T-helper 1 cell treated with Interleukin-12 subunit alpha and Interleukin-12 subunit beta and Interleukin-4 antibody, amounts not matched to agents 30 ng/mL and 1 ng/mL, for 36 hours (primary cell): Measurements from ENCODE around the gene NUP133. TPM values are rescaled to one million over a fixed set of nuclear protein-coding genes. Genes with fewer than 3 reads are reported as not detected.

Experiments used
- intact Hi-C: fragments of 100-400 bp; cut with micrococcal nuclease; formaldehyde crosslinking; loops from one replicate; pipeline ENCODE4 v1.15.1; 2024
- total RNA-seq: library from RNA; stranded (reverse); gene quantifications from 2 replicates; pipeline ENCODE4 v1.2.3, GENCODE V29; 2022

The NUP133 gene
- total RNA-seq, 1 donor from 2014 or later: 37.5 TPM

DNA sequence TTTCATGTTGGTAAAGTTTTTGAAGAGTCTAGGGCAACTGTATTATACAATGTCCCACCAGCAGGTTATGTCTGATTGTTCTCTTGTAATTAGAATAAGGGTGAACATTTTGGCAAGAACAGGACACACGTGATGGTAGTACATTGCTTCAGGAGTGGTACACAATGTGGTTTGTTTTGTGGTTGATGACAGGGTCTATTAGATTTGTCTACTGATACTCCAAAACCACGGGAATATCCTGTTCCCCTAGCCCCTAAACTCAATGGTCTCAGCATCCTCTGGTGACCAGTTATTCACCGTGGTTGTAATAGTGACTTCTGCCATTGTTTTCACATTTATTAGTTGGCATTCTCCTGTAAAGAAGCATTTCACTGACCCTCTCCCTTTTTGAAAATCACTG lies 52.1 kb downstream of the NUP133 start:
- intact Hi-C loops: no loop called here

GRCh38 chr1:229454056-229454455 lies 54.1 kb downstream of the NUP133 start:
- intact Hi-C loops: no loop called here

DNA sequence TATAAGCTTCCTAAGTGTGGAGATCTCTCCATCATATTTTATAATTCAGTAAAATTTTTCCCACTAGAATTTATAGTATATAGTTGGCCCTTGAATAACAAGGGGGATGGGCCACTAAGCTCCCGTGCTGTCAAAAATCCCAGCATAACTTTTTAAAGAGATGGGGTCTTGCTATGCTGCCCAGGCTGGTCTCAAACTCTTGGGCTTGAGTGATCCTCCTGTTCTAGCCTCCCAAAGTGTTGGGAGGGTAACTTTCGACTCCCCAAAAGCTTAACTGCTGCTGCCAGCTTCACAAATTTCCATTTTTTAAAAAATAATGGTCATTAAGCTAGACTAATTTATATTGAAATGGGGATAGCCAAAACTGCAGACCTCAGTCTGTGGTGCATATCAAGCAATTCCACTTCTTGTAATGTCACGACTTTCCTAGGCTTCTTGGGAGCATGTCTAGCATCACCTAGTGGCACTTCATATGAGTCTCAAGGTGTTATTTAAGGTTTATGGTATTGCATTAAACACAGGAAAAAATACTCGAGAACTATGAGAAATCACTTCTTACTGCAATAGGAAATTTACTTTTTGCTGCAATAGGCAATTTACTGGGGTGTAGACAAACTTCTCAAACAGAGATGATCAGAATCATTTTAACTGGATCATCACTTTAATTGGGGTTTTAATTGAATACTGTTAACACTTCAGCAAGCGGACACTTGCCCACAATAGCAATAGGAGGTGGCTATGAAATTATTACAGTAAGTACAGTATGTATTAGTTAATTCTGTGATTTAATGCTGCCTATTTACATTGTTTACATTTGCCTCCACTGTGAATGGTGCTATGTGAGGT lies 55.0 kb downstream of the NUP133 start:
- intact Hi-C loops: loop anchor here (1.0 kb wide), 1 partner anchor 195 kb away; no protein-coding TSS in a partner anchor

- intact Hi-C loops: no loop called here
Observed at GRCh38 chr1:229448845-229449244, 59.3 kb downstream of the NUP133 start.

DNA sequence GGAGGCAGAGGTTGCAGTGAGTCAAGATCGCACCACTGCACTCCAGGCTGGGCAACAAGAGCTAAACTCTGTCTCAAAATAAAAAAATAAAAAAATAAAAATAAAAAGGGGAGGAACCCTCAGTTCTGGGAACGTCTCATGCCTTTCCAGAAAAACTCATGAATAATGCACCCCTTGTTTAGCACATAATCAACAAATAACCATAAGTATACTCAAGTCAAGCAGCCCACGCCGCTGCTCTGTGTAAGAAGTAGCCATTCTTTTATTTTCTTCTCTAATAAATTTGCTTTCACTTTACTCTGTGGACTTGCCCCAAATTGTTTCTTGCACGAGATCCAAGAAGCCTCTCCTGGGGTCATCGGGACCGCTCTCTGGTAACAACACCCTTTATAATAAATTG lies 59.8 kb downstream of the NUP133 start:
- intact Hi-C loops: no loop called here

DNA sequence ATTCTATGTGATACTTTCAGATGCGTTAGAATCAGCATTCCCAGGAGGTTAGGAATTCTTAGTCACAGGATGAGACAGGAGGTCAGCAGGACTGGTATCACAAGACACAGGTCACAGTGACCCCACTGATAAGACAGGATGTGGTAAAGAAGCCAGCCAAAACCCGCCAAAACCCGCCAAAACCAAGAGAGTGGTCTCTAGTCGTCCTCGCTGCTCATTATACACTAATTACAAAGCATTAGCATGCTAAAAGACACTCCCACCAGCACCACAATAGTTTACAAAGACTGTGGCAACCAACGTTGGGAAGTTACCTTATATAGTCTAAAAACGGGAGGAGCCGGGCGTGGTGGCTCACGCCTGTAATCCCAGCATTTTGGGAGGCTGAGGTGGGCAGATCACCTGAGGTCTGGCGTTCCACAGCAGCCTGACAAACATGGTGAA lies 60.3 kb downstream of the NUP133 start:
- intact Hi-C loops: no loop called here

DNA sequence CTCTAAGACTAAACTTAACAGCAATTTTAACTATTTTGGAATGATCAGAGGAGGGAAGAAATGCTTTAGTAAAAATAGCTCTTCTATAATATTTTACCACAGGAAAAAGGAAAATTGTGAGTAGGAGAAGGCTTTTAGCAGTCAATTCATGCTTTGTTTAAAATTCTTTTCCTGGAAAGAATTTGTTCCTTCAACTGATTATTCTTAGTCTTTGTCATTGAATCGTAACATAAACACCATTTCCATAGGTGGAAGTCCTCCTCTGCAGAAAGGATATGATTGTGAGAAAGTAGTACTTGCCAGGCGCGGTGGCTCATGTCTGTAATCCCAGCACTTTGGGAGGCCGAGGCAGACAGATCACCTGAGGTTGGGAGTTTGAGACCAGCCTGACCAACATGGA lies 62.3 kb downstream of the NUP133 start:
- intact Hi-C loops: no loop called here

- intact Hi-C loops: loop anchor here (1.0 to 5.0 kb wide), 8 partner anchors 68 to 647 kb away; partner anchors contain the start of genes CCSAP, NUP133 and RAB4A
Observed at GRCh38 chr1:229440851-229441537, 67.1 kb downstream of the NUP133 start.

DNA sequence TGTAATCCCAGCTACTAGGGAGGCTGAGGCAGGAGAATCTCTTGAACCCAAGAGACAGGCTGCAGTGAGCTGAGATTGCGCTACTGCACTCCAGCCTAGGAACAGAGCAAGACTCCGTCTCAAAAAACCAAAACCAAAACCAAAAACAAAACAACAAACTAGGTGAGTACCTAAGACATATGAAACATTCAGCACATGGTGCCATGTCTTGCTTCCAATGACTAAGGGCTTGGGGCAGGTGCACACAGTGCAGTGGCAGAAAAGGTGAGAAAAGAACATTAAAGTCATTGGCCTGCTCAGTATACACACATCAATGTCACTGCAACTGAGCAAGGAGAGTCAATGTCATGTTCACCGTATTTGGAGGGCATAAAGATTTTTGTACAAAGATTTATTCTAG lies 70.1 kb downstream of the NUP133 start:
- intact Hi-C loops: no loop called here

- intact Hi-C loops: no loop called here
Observed at GRCh38 chr1:229437443-229437842, 70.7 kb downstream of the NUP133 start.

- intact Hi-C loops: loop anchor here (1.0 kb wide), 1 partner anchor 93 kb away; the partner anchor contains the start of gene CCSAP
Observed at GRCh38 chr1:229436201-229436600, 71.9 kb downstream of the NUP133 start.

- intact Hi-C loops: no loop called here
Observed at GRCh38 chr1:229434641-229435051, 73.5 kb downstream of the NUP133 start.

DNA sequence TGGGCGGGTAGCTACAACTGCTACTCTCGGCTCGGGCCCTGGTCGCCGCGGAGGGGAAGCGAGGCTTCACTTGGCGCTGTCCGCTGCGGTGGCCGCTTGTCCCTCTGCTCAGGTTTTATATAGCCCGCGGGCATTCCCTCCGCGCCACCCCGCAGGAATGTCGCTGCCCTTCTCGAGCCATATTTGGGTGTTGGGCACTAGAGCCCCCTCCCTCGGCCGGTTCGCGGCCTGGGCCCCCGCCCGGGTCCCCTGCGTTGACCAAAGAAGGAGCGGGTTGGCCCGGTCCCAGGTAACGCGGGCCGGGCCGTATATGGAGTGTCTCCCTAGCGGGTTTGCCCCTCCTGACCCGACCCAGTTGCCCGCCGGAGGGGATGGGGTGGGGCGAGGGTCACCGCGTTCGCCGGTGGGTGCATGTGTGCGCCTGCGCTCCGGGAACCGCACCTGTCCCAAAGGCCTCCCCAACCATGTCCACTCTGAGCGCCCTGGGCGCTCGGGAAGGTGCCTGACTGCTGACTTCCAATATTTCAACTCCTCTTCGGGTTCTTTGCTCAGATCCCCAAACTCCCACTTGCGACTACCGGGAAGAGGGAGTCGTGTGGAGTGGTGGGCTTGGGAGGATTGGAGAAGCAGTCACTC lies 74.0 kb downstream of the NUP133 start, which contains the start of gene ACTA1:
ACTA1 (minus strand) TSS at position 90 of the 636 bp plus-strand sequence. CDS start 979 bp downstream, outside the sequence.
- intact Hi-C loops: no loop called here

- intact Hi-C loops: no loop called here
Observed at GRCh38 chr1:229433364-229434004, 74.7 kb downstream of the NUP133 start.

DNA sequence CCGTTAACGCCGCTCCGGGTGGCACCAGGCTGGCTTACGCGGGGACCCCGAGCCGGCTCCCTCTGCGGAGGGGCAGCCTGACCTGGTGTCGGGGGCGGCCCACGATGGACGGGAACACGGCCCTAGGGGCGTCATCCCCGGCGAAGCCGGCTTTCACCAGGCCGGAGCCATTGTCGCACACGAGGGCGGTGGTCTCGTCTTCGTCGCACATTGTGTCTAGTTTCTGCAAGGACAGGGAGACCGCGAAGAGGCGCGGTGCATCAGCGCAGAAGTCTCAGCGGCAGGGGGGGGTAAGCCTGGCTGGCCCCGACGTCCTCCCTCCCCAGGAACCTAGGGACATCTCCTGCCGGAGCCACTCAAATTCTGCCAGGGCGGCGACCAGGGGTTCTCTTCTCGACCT lies 75.2 kb downstream of the NUP133 start:
- intact Hi-C loops: no loop called here

DNA sequence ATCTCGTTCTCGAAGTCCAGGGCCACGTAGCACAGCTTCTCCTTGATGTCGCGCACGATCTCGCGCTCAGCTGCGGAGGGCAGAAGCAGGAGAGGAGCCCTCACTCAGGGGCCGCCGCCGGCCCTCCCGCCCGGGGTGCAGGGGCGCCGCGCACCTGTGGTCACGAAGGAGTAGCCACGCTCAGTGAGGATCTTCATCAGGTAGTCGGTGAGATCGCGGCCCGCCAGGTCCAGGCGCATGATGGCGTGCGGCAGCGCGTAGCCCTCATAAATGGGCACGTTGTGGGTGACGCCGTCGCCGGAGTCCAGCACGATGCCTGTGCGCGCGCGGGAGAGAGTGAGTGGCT lies 76.1 kb downstream of the NUP133 start:
- intact Hi-C loops: no loop called here

- intact Hi-C loops: no loop called here
Observed at GRCh38 chr1:229431284-229432115, 76.6 kb downstream of the NUP133 start.

DNA sequence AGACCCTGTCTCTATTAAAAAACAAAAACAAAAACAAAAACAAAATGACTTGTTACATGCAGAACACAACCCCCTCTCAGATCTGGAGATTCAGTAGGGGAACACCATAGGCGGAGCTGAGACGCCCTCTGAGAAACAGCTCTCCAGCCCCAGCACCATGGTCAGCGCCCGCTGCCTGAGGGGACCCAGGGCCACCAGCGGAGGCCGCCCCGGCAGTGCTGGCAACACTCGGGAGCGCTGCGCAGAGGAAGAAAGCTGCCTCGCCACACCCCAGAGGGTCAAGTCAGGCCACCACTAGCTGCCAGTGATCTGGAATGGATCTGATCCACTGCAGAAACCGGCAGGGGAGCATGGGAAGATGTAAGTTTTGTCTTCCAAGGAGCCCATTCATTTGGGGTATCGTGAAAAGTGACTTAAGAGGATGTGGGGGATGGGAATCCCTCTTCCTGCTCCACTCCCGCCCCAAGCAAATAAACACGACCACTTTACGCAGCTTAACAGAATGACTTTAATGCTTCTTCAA lies 77.3 kb downstream of the NUP133 start:
- intact Hi-C loops: no loop called here

DNA sequence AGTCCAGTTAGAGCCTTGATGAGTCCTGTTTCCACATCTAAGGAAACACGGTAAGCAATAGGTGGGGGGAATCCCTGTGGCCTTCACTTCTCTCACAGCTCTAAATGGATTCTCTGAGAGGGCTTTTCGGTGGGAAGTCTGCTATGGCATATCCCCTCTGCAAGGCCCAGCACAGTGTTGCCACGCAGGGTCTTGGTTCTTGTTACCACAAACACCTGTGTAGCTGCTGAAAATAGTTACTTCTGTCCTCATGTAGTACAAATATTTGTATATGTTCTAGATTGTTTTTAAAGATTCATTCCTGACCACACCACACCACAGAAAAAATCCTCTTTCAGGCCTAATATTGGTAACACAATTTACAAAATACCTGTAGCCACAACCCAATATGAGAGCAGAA lies 79.9 kb downstream of the NUP133 start:
- intact Hi-C loops: no loop called here

GRCh38 chr1:229427572-229427971 lies 80.6 kb downstream of the NUP133 start:
- intact Hi-C loops: no loop called here
